ENCODE measurements around the gene CDH22. TPM values are rescaled to one million over a fixed set of nuclear protein-coding genes. Genes with fewer than 3 reads are reported as not detected.

Gene CDH22
- total RNA-seq, 4 donors from 2014 or later = 0.11 to 2.3 (median 0.76) TPM

GRCh38 chr20:46277602-46278001 lies 30.7 kb downstream of the CDH22 start:
- Histone ChIP-seq H3K36me3 (no peaks in the 10 kb centered on the region), H3K4me3 (no peak overlapping the region), H3K27me3 (peaks cover 0 to 91% (median 0%) of the 10 kb centered on the region in 4 donors), H3K4me1 (no peaks in the 10 kb centered on the region), H3K9me3 (peaks cover 0 to 9% (median 0%) of the 10 kb centered on the region in 3 donors), H3K27ac (no peak overlapping the region)
- DNase-seq = no peak
- no peak for TF ChIP-seq CTCF (IDR thresholded peaks at IDR 0.05)
- no peak for TF ChIP-seq POLR2A (IDR thresholded peaks at IDR 0.05)
- intact Hi-C loops (cut with DNase I) = no loop called here
- 49 to 51% methylated on average over 7 to 8 of the region's 8 CpGs for whole genome bisulfite sequencing, 2 donors

- no peak for TF ChIP-seq POLR2A (IDR thresholded peaks at IDR 0.05)
- TF ChIP-seq CTCF (IDR thresholded peaks at IDR 0.05) = no peak
- Histone ChIP-seq H3K4me1 (no peaks in the 10 kb centered on the region), H3K27me3 (peaks cover 0 to 89% (median 0%) of the 10 kb centered on the region in 4 donors), H3K27ac (no peak overlapping the region), H3K4me3 (no peak overlapping the region), H3K36me3 (no peaks in the 10 kb centered on the region), H3K9me3 (peaks cover 0 to 9% (median 0%) of the 10 kb centered on the region in 3 donors)
- DNase-seq = no peak
- 38 to 59% methylated on average over 4 of the region's 4 CpGs for WGBS, 2 donors
- intact Hi-C loops (cut with DNase I) = no loop called here
These were observed 31.8 kb downstream of the CDH22 start for GRCh38 chr20:46276531-46276930.

- no peak overlapping the region for H3K27ac ChIP-seq
- WGBS, 2 donors = 52 to 79% methylated on average over 4 of the region's 4 CpGs
- no peaks in the 10 kb centered on the region for H3K4me1 ChIP-seq
- DNase-seq = no peak
- no peaks in the 10 kb centered on the region for H3K36me3 ChIP-seq
- no peak overlapping the region for H3K4me3 ChIP-seq
- intact Hi-C loops (cut with DNase I) = no loop called here
- peaks cover 0 to 9% (median 0%) of the 10 kb centered on the region in 3 donors for H3K9me3 ChIP-seq
- H3K27me3 ChIP-seq = peaks cover 0 to 91% (median 0%) of the 10 kb centered on the region in 4 donors
- TF ChIP-seq CTCF (IDR thresholded peaks at IDR 0.05) (no peak), POLR2A (IDR thresholded peaks at IDR 0.05) (no peak)
These were observed 33.2 kb downstream of the CDH22 start for GRCh38 chr20:46275091-46275490.

GRCh38 chr20:46273717-46274116 lies 34.6 kb downstream of the CDH22 start:
- DNase-seq = no peak
- TF ChIP-seq POLR2A (IDR thresholded peaks at IDR 0.05) = no peak
- no peak for TF ChIP-seq CTCF (IDR thresholded peaks at IDR 0.05)
- no peak overlapping the region for H3K4me3 ChIP-seq
- H3K36me3 ChIP-seq = no peaks in the 10 kb centered on the region
- H3K27ac ChIP-seq = no peak overlapping the region
- intact Hi-C loops (cut with DNase I) = no loop called here
- peaks cover 0 to 93% (median 0%) of the 10 kb centered on the region in 4 donors for H3K27me3 ChIP-seq
- H3K4me1 ChIP-seq = no peaks in the 10 kb centered on the region
- 32 to 58% methylated on average over 2 of the region's 2 CpGs for WGBS, 2 donors
- H3K9me3 ChIP-seq = peaks cover 0 to 9% (median 0%) of the 10 kb centered on the region in 3 donors

- TF ChIP-seq POLR2A (IDR thresholded peaks at IDR 0.05) (no peak), CTCF (IDR thresholded peaks at IDR 0.05) (no peak)
These were observed 35.8 kb downstream of the CDH22 start for GRCh38 chr20:46272389-46273047.

More at GRCh38 chr20:46272389-46273047, 35.8 kb downstream of the CDH22 start:
- Histone ChIP-seq H3K4me3 (no peak overlapping the region), H3K36me3 (no peaks in the 10 kb centered on the region), H3K27ac (no peak overlapping the region), H3K4me1 (no peaks in the 10 kb centered on the region), H3K9me3 (peaks cover 0 to 9% (median 0%) of the 10 kb centered on the region in 3 donors), H3K27me3 (peaks cover 0 to 93% (median 0%) of the 10 kb centered on the region in 4 donors)
- DNase-seq = no peak
- WGBS, 2 donors = 19 to 46% methylated on average over 1 of the region's 1 CpG
- intact Hi-C loops (cut with DNase I) = no loop called here

Measured in esophagus squamous epithelium (tissue), 5 donors.